Transverse colon (tissue), 4 donors: ENCODE measurements around the gene GABRG3. TPM values are rescaled to one million over a fixed set of nuclear protein-coding genes. Genes with fewer than 3 reads are reported as not detected.

Source experiments
- DNase-seq: peaks from one replicate; pipeline ENCODE4 v3.0.0-alpha.2; 2019
- H3K27ac ChIP-seq, 4 donors: fragments of 200-600 bp; sonication (generic); 2 replicates each; pipeline ENCODE4 v1.5.1; 2016 to 2018; ENCODE audit warnings: inconsistent platforms in 4 of 4
- H3K27me3 ChIP-seq: fragments of 200-600 bp; sonication (generic); 2 replicates; pipeline ENCODE4 v1.5.1; 2017; ENCODE audit warnings: inconsistent platforms
- H3K36me3 ChIP-seq, 4 donors: fragments of 200-600 bp; sonication (generic); 2 replicates each; pipeline ENCODE4 v1.5.1; 2017 to 2019; ENCODE audit warnings: inconsistent platforms in 4 of 4
- H3K4me1 ChIP-seq, 4 donors: fragments of 200-600 bp; sonication (generic); 2 replicates each; pipeline ENCODE4 v1.5.1; 2017 to 2020; ENCODE audit warnings: inconsistent platforms in 4 of 4
- H3K4me3 ChIP-seq, 4 donors: fragments of 200-600 bp; sonication (generic); 1 replicate in 1 of 4; 2 replicates in 3 of 4; pipeline versions ENCODE4 v1.5.1 to v1.6.1; 2017 to 2019; ENCODE audit warnings: inconsistent platforms in 4 of 4
- H3K9me3 ChIP-seq, 2 donors: fragments of 200-600 bp; sonication (generic); 2 replicates each; pipeline ENCODE4 v1.5.1; 2017 to 2019; ENCODE audit warnings: inconsistent platforms in 2 of 2
- EP300 ChIP-seq: sonication (generic); formaldehyde crosslinking; IDR thresholded peaks from one replicate; pipeline ENCODE4 v1.6.1; 2017; ENCODE audit warnings: antibody characterized with exemption, low read depth
- POLR2A ChIP-seq: fragments of 450-650 bp; IDR thresholded peaks from one replicate; pipeline ENCODE4 v1.6.1; 2016; ENCODE audit warnings: antibody characterized with exemption, mild to moderate bottlenecking, moderate library complexity
- POLR2AphosphoS5 ChIP-seq, 3 donors: sonication (generic); formaldehyde crosslinking; IDR thresholded peaks; one replicate each; pipeline ENCODE4 v1.6.1; 2016; ENCODE audit warnings: antibody characterized with exemption in 3 of 3
- WGBS, 2 donors: methylation state at CpG; one replicate each; pipeline ENCODE4 v1.1.5; 2018; ENCODE audit warnings: low coverage in 1 of 2; 5-methylcytosine and 5-hydroxymethylcytosine counted together
- in situ Hi-C, 4 donors: fragments of 200-750 bp; cut with MboI; loops; one replicate each; pipeline versions ENCODE4 v1.15.0 to v1.15.1; 2017; ENCODE audit warnings: low sequenced_read_pairs in 3 of 4, low pct_ligation_motif_present in 1 of 4, low pct_unique_long_range_greater_than_20kb in 1 of 4
- intact Hi-C: fragments of 100-400 bp; cut with DNase I; formaldehyde crosslinking; loops from one replicate; pipeline ENCODE4 v1.15.1; 2023; ENCODE audit warnings: low total_unique reads
- total RNA-seq, 4 donors: library from RNA; depleted of rRNA; stranded (reverse); fragments of >200 nt; gene quantifications; one replicate each; pipeline ENCODE4 v1.1.0, GENCODE V29; 2016
- TF ChIP-seq, protein P1 (sequence below), 5 experiments: fragments of 200-600 bp in 3 of 5; fragments of 450-650 bp in 2 of 5; sonication (generic) in 3 of 5; IDR thresholded peaks; 1 replicate in 2 of 5; 2 replicates in 3 of 5; pipeline ENCODE4 v1.5.1; 2016 to 2017; ENCODE audit warnings: antibody characterized with exemption in 5 of 5, inconsistent platforms in 3 of 5, mild to moderate bottlenecking in 2 of 5, moderate library complexity in 1 of 5

Gene GABRG3
- total RNA-seq, 4 donors from 2014 or later: not detected

GRCh38 chr15:27482287-27482686, 511.3 kb downstream of the GABRG3 start:
- no peak overlapping the region for H3K4me3 ChIP-seq

GRCh38 chr15:27483124-27483523, 512.1 kb downstream of the GABRG3 start:
- in situ Hi-C loops (no loop called here), intact Hi-C loops (no loop called here)
- Histone ChIP-seq H3K9me3 (peaks cover 0 to 5% of the 10 kb centered on the region in 2 donors), H3K36me3 (no peaks in the 10 kb centered on the region), H3K4me1 (no peaks in the 10 kb centered on the region), H3K27ac (no peak overlapping the region), H3K27me3 (no peaks in the 10 kb centered on the region), H3K4me3 (no peak overlapping the region)
- no peak for DNase-seq
- TF ChIP-seq POLR2A (no peak), EP300 (no peak), POLR2AphosphoS5 (IDR thresholded peaks at IDR 0.05) (no peak)
- TF ChIP-seq, protein P1, sequence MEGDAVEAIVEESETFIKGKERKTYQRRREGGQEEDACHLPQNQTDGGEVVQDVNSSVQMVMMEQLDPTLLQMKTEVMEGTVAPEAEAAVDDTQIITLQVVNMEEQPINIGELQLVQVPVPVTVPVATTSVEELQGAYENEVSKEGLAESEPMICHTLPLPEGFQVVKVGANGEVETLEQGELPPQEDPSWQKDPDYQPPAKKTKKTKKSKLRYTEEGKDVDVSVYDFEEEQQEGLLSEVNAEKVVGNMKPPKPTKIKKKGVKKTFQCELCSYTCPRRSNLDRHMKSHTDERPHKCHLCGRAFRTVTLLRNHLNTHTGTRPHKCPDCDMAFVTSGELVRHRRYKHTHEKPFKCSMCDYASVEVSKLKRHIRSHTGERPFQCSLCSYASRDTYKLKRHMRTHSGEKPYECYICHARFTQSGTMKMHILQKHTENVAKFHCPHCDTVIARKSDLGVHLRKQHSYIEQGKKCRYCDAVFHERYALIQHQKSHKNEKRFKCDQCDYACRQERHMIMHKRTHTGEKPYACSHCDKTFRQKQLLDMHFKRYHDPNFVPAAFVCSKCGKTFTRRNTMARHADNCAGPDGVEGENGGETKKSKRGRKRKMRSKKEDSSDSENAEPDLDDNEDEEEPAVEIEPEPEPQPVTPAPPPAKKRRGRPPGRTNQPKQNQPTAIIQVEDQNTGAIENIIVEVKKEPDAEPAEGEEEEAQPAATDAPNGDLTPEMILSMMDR (IDR thresholded peaks at IDR 0.05): no peak
- WGBS, 2 donors: 69 to 77% methylated on average over 3 to 6 of the region's 6 CpGs

More at GRCh38 chr15:27482287-27482686, 511.3 kb downstream of the GABRG3 start:
- Histone ChIP-seq H3K27me3 (no peaks in the 10 kb centered on the region), H3K27ac (no peak overlapping the region), H3K36me3 (no peaks in the 10 kb centered on the region), H3K9me3 (peaks cover 0 to 5% of the 10 kb centered on the region in 2 donors), H3K4me1 (no peaks in the 10 kb centered on the region)
- no peak for DNase-seq
- intact Hi-C loops: no loop called here
- 77 to 97% methylated on average over 4 to 6 of the region's 6 CpGs for WGBS, 2 donors
- in situ Hi-C loops: no loop called here
- TF ChIP-seq POLR2A: no peak
- TF ChIP-seq EP300: no peak
- TF ChIP-seq, protein P1 (IDR thresholded peaks at IDR 0.05): no peak
- no peak for TF ChIP-seq POLR2AphosphoS5 (IDR thresholded peaks at IDR 0.05)

- no peaks in the 10 kb centered on the region for H3K27me3 ChIP-seq
- peaks cover 0 to 5% of the 10 kb centered on the region in 2 donors for H3K9me3 ChIP-seq
- 80 to 87% methylated on average over 3 of the region's 3 CpGs for WGBS, 2 donors
- H3K36me3 ChIP-seq: no peaks in the 10 kb centered on the region
- in situ Hi-C loops: no loop called here
- no peak overlapping the region for H3K27ac ChIP-seq
- intact Hi-C loops: no loop called here
- H3K4me1 ChIP-seq: no peaks in the 10 kb centered on the region
- DNase-seq: no peak
- TF ChIP-seq POLR2AphosphoS5 (IDR thresholded peaks at IDR 0.05) (no peak), POLR2A (no peak), EP300 (no peak)
- TF ChIP-seq, protein P1 (IDR thresholded peaks at IDR 0.05): no peak
- H3K4me3 ChIP-seq: no peak overlapping the region
Observed at GRCh38 chr15:27485265-27485664, 514.3 kb downstream of the GABRG3 start.

DNA sequence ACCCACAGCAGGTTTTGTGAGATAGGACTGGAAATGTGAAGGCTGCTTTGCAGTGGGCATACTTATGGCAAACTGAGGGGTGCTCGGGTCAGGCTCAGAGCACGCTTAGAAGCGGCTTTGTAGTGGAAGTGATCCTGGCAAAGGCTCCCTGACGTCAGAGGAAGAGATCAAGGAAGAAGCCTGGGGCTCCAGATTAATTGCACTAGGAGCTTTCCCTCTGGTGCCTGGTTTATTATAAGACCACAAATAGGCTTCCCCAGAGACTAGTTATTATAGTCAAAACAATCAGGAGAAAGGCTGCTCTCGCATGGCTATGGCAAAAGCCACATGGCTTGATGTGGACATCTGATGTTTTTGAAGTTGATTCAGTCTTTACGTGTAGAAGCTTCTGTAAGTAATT, 515.1 kb downstream of the GABRG3 start:
- Histone ChIP-seq H3K36me3 (no peaks in the 10 kb centered on the region), H3K4me1 (no peaks in the 10 kb centered on the region), H3K4me3 (no peak overlapping the region), H3K27ac (no peak overlapping the region), H3K27me3 (no peaks in the 10 kb centered on the region), H3K9me3 (peaks cover 0 to 5% of the 10 kb centered on the region in 2 donors)
- intact Hi-C loops (no loop called here), in situ Hi-C loops (no loop called here)
- WGBS, 2 donors: 57 to 70% methylated on average over 1 to 6 of the region's 6 CpGs
- TF ChIP-seq, protein P1 (IDR thresholded peaks at IDR 0.05): no peak
- TF ChIP-seq EP300 (no peak), POLR2A (no peak), POLR2AphosphoS5 (IDR thresholded peaks at IDR 0.05) (no peak)
- no peak for DNase-seq
